HG03558 (cell line): ENCODE results near the gene ADSL.

Experiments
- ATAC-seq: cut with Tn5 transposase; IDR thresholded peaks from one replicate; pipeline ENCODE4 v1.9.1; 2021; ENCODE audit warnings: moderate number of reproducible peaks; ENCODE audit not compliant: unreplicated experiment; ENCODE audit errors: extremely low read depth

The ADSL gene

DNA sequence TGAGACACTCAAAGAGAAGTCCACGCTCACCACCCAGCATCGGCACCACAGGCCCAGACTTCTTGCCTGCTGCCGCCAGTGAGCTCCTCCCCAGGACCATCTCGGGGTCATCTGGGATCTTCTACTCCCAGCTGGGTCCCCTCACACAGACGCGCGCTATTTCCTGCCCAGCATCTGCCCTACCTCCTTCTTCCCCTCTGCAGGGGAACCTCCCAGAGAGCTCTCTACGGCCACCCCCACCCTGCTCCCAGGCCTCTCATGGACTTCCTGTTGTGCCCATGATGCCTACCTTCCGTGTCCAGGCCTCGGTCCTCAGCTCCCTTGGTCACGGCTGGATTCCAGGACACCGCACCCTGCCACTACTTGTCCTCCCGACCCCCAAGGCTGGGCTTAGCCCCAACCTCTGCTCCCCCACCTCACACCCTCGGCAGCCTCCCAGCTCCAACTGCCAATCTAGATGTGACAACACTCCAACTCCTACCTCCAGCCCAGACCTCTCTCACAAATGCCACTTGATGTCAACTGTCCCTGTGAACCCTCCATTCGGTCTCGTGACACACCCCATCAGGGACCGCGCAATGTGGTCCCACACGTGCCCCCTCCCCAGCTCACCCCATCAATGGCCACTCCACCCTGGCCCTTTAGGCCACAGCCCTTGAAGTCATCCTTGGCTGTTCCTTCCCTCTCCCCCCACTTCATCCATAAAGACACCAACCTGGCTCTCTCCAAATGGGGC is 69.4 kb downstream of the ADSL start:
- ATAC-seq: no peak

DNA sequence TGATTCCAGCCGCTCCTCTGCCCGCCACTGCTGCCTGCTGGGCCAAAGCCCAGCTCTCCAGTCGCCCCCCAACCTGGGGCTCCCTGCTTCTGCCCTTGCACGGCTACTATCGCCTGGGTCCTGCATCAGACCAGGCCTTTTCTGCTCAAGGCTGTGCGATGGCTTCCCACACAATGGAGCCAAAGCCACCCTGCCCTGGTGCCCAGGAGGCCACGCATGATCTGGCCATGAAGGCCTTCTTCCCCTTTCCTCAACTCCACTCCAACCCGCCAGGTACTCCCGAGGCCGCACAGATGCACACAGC is 69.9 kb downstream of the ADSL start:
- ATAC-seq: no peak

DNA sequence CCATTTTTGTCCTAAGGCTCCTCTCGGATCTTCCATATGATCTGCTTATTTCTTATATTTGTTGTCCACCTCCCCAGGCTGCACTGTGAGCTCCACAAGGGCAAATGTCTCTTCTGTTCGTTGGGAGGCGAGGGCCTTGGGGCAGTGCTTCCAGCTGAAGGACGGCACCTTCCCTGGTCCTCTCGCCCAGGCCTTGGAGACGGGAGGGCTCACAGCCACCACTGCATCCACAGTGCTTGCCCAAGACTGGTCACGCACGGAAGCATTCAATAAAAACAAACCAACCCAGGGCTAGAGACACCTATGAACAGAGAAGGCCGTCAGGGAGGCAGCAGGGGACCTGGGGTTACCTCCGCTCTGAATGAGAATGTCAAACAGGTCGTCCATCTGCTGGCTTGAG is 70.3 kb downstream of the ADSL start:
- no peak for ATAC-seq

DNA sequence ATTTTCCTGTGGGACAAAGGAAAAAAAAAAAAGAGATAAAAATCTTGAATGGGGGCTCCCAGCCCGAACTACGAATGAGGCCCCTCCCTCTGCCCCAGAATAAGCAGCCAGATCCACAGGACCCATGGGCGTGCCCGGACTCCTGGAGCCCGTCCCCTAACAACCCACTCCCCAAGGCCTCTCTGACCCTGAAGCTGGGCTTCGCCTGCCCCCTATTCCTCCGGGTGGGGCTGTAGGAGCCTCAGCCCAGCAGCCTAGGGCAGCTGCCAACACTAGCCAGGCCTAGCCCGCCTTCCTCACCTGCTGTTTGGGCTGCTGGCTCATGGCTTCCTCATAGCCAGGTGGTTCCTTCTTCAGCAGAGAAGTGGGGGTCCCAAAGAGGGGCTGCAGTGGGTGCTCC is 70.7 kb downstream of the ADSL start:
- ATAC-seq: no peak

DNA sequence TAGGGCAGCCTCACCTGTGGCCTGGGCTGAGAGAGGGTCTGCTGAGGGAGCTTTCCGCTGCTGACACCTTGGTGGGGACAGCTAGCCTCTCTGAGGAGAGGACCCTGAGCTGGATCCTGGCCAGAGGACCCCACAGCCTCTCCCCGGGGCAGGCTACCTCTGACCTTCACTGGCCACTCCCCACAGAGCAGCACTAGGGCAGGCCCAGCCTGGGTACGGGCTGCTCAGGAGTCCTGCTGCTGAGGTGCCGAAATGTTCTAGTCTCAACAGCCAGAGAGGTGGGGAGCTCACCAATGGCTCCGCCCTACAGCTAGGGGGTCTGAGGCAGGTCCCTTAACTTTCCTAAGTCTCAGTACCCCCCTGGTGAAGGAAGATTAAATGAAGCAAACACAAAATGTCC is 71.6 kb downstream of the ADSL start:
- ATAC-seq: no peak

DNA sequence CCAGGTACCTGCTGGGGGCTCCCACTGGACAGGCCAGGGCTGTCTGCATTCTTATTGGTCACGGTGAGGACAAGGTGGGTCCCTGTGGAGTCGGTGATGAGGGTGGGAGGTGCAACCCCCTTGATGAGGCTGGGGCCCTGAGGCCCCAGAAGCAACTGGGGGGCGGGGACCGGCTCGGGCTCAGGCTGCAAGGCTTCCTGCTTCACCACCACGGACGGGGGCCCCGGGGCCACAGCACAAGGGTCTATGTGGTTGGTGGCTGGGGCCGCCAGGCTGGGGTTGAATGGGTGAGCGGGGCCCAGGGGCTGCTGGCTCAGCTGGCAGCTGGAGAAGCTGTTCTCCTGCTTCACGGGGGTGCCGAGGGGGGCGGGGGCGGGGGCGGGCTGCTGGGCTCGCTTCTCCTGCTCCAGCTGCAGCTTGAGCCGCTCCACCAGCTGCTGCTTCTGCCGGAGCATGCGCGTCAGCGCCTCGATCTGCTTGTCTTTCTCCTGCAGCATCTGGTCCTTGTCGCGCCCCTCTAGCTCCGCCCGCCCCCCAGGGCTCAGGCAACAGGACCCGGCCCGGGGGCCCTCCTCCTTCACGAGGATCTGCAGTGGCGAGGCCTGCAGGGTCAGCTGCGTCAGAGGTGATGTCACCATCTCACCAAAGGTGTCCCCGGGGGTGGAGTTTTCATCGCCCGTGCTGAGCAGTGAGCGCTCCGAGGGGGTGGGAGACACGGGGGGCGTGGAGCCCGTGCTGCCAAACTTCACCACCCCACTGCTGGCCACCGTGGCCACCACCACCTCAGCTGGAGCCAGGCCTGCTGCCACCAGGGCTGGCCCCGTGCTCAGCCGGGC is 72.3 kb downstream of the ADSL start:
- ATAC-seq: no peak

DNA sequence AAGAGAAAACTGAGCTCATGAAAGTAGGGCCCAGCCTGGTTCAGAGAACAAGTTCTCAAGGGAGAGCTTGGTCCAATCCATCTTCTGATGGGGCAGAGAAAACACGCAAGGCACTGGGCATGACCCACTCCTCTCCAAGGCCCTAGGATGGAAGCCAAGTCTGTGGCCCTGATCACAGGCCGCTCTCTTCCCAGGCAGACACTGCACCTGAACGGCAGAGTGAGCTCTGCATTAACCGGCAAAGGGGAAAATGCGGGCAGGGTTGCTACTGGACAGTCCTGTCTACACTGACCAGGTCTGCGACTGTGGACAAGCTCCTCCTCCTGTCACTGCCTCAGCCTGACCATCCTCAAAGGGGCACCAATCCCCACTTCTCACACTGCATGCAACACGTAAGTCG is 73.4 kb downstream of the ADSL start:
- no peak for ATAC-seq

DNA sequence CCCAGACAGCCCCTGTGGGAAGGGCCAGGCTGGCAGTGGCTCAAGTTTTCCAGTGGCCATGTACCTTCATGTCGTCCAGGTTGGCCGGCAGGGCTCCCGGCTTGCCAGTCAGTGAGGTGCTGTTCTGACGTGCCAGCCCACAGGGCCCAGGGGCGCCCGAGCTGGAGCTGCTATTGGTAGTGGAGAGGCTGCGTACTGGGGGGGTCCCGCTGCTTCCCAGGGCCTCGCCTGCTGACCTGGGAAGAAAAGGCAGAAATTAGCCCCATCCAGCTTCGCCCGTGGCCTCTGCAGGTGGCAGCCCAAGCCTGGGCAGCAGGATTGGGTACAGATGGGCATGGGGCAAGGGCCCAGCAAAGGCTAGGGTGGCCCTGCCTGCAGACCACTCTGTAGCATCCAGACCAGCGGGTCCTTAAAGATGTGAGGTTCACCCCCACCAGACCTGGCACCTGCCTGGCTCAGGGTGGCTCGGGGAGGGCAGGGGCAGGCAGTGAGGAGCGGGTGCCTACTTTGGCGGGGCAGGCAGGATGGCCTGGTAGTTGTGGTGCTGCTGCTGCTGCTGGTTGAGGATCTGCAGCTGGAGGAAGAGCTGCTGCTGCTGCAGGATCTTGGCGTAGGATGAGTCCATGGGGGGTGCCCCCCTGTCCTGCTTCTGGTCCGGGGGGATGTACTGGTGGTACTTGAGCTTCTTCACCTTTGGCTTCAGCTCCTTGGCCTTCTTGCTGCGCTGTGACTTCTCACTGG is 74.2 kb downstream of the ADSL start:
- ATAC-seq: no peak

DNA sequence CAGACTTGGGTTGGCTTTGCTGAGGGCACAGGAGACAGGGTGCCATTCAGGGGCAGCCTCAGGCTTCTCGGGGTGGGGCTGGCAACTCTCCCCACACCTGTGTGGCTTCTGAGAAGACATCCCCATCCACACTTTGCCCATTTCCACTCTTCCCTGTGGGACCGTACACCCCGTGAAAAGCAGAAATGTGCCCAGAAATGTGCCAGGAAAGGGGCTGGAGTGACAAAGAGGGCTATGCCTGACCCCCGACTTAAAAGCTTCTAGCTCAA is 74.7 kb downstream of the ADSL start:
- ATAC-seq: no peak

DNA sequence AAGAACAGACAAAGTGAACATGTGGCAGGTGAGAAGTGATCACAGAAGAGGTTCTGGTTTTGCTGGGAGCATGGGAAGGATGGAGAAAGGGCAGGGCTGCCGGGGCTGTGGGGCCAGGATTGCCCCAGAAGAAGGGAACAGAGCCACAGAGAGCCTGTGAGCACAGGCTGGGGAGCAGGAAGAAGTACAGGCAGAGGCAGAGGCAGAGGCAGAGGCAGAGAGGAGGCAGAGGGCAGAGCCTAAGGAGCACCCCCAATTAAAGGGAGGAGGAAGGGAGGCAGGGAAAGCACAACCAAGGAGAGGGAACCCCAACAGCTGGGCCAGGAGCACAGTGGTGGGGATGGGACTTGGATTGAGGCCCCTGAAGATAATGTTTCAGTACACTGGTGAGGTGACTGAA is 75.6 kb downstream of the ADSL start:
- no peak for ATAC-seq

DNA sequence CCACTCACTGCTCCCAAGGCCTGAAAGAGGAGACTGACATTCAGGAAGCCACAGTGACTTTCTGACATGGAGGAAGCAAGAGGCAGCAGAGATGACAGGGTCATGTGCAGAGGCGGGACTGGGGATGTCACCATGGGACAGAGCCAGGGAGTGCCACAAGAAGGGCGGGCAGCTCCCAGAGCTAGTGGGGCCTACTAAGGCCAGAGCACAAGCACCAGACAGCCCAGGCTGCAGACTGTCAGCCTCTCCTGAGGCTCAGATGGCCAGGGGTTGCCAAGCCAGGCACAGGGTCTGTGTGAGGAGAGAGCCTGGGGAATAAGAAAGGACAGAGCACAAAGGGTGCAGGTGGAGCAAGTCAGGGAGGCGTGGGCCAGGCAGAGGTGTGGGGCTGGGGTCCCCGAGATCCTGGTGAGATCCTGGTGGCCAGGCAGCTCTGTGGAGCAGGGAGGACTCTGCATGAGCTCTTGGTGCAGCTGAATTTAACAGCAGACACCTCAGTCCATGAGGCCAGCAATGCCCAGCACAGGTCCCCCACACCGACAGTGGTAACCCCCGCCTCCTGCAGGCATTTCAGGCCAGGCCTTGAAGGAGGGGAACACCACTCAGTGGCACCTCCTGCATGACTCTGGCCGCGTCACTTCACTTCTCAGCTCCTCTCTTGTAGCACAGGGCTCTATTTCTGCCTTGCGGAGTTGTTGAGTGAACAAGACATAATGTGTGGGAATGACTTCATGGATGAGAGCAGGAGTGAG is 76.4 kb downstream of the ADSL start:
- ATAC-seq: no peak

DNA sequence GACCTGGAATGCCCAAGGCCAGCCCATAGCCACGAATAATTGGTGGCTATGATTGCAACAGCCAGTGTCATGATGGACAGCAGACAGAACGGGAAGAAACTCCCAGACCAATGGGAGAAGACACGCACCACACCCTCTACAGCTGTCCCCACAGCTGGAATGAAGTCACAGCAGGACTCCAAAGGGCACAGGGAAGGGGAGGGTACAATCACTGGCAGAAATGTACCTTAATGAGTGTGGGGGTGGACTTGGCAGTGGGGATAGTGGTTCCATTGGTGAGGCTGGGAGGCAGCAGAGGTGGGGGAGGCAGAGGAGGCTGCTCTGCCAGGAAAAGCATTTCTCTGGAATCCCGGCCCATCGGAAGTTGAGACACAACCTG is 77.0 kb downstream of the ADSL start:
- no peak for ATAC-seq

DNA sequence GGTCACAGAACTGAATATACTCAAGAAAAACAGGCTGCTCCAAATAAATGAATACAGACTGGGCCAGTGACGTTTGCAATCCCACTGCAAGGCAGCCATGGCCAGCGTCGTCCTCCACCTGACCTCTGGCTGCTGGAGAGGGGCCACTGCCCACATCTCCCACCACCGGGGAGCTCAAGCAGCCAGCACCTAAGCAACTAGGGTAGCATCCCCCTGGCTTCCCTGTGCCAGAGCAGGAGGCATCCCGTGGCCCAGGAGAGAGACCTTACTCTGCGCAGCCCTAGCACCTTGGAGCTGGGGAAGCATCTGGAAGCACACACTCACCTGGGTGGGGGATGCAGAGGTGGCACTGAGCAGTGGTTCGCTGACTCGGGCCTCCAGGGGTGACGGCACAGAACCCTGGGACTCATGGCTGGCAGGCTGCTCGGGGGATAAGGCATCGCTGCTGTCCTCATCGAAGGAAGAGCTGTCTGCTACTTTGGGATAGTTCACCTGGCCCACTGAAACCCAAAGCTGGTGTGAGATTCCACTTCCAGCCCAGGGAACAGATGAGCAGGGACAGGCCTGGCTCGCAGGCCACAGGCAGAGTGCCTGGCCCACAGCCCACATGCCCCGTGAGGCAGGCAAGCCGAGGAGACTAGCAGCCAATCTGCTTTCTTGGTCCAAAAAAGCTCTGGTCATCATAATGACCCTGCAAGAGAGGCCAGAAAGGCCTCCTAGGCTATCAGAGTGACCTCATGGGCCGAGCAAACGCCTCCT is 77.8 kb downstream of the ADSL start:
- ATAC-seq: no peak

DNA sequence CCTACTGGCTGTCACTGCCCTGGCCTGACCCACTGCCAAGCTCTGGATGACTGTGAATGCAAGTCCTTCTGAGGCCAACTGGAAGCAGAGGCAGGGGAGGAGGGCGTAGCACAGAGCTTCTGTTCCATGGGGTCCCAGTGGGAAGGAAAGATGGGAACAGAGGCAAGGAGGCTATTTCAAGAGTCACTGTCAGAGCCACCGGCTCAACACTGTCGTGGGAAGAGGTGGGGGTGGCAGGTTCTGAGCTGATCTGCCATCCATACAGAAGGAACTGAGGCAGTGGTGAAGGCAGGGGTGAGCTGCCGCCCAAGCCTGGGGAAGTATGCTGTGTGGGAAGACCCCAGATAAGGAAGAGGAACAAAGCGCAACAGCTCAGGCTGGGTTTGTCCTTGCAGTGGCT is 78.8 kb downstream of the ADSL start:
- no peak for ATAC-seq

DNA sequence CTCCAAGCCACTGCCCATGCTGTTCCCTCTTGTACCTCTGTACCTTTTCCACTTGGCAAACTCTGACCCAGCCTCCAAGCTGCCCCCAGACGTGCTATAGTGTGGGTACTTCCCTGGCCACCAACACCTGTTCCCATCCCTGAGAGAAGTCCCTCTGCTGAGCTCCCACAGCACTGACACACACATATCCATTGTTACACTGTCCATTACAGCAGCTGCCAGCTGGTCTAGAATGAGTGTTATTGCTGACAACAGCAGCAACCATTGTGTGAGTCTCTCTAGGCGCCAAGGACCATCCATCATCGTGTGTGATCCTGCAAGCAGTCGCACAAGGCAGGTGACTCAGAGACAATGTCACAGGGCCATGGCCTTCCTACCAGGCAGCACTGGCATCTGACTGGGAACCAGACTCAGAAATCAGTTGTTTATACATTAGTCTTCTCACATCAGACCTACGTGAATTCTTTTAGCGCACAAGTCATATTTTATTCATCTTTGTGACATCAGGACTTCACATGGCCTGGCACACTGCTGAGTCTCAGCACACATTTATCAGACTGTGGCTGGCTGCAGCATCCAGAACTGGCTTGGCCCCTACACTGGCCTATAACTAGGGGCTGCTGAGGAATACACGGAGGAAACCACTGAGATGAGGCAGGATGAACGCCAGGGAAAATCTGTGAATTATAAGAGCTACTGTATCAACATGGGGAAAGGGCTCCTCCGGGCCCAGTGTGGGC is 80.5 kb downstream of the ADSL start:
- no peak for ATAC-seq

DNA sequence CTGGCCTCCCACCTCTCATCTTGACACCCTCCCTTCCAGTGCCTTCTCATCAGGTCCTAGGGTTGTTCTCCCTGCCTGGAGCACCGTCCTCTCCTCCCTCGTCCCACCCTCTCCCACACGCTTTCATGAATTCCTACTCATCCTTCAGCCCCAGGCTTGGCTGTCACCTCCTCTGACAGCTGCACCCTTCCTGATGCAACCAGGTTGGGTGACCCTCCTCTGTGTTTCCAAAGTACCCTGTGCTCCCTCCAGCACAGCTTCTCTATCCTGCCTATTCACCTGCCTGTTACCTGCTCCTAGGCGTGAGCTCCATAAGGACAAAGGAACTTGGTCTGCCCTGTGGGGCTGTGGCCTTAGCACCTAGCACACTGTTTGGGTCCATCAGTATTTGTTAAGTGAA is 82.5 kb downstream of the ADSL start:
- no peak for ATAC-seq

DNA sequence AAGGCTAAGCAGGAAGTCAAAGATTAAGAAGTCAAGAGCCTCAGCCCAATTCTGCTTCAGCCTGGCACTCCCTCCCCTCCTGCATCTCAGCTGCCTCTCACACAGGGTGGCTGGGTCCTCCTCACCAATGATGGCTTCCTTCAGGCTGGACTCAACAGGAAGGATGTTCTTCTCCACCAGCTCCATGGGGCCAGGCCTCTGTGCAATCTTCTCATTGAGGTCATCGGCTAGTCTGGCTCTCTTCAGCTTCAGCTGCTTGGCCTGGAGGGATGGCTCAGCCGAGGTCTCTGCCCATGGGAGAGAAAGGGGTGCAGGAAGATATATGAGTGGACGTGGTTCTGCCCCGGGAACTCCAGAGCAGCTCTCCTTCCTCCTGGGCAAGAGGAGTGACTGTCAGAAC is 83.2 kb downstream of the ADSL start:
- ATAC-seq: no peak

DNA sequence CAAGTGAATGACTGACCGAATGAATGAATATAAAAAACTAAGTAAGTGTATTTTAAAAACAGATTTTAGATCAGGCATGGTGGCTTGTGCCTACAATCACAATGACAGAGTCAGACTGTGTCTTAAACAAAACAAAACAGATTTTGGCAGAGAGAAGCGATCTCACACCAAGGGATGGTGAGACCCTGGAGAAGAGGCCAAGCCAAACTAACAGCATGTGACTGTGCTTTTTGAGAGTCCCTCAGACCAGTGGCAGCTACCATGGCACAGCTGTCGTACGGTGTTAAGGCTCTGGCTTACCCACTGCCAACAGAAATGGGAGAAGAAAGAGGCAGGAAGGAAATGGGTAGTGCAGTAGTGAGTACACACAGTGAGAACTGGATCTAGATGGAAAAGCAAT is 84.7 kb downstream of the ADSL start:
- no peak for ATAC-seq

DNA sequence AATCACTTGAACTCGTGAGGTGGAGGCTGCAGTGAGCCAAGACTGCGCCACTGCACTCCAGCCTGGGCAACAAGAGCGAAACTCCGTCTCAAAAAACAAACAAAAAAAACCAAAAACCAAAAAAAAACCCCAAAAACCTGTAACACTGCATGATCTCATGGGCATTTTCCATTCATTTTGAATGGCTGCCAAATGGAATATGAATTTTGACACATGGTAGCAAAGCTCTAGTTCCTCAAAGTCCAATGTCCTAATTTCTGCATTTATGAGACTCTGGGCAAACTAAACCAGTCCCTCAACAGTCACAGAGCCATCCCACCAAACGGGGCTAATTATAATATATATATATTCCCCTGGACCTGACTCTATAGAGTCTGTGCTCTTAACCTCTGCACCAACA is 85.9 kb downstream of the ADSL start:
- ATAC-seq: no peak

DNA sequence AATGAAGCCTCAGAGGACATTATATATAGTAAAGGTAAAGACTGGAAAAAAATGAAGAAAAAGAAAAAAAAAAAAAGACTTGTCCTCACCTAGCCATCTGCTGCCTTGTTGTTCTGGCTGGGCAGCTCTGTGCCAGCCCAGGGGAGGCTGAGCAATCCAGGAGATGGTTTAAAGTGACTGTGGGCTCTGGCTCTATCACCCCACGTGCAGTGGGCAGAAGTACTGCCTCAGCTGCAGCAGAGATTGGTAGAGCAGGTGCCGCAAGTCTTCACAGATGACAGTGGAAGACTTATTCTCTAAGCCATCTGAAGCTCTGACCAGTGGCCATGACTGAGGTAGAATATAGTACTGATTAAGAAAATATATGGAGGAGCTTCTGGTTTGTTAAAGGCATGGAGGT is 86.3 kb downstream of the ADSL start:
- ATAC-seq: no peak
